Kidney (tissue), 14 donors: ENCODE measurements around the gene SPPL2B. TPM values are rescaled to one million over a fixed set of nuclear protein-coding genes. Genes with fewer than 3 reads are reported as not detected.

Source experiments
- DNase-seq, 5 donors: peaks; one replicate each; pipeline ENCODE4 v3.0.0-alpha.2; 2013 to 2020
- FAIRE-seq: peaks from 2 replicates; lab custom pipeline; 2012; peaks lifted over from hg19 to GRCh38; lab: Jason Lieb, UNC
- H3K27ac ChIP-seq, 2 donors: one replicate each; pipeline ENCODE4 v1.7.0; 2013; ENCODE audit warnings: low read depth in 2 of 2, low read length in 2 of 2, inconsistent platforms in 1 of 2
- H3K27me3 ChIP-seq: one replicate; pipeline ENCODE4 v1.7.1; 2013; ENCODE audit warnings: low read length, inconsistent platforms; ENCODE audit not compliant: control insufficient read depth, insufficient read depth
- H3K36me3 ChIP-seq, 3 donors: one replicate each; pipeline versions ENCODE4 v1.7.0 to v1.7.1; 2013; ENCODE audit warnings: low read length in 3 of 3, control low read depth in 1 of 3, inconsistent platforms in 1 of 3; ENCODE audit not compliant: insufficient read depth in 3 of 3, control insufficient read depth in 2 of 3
- H3K4me1 ChIP-seq, 3 donors: one replicate each; pipeline versions ENCODE4 v1.7.0 to v1.7.1; 2013; ENCODE audit warnings: low read length in 3 of 3, inconsistent platforms in 1 of 3, low read depth in 1 of 3; ENCODE audit not compliant: control insufficient read depth in 2 of 3, insufficient read depth in 2 of 3
- H3K4me3 ChIP-seq, 3 donors: one replicate each; pipeline versions ENCODE4 v1.7.0 to v1.8.1; 2013; ENCODE audit warnings: low read length in 3 of 3, control low read depth in 1 of 3, inconsistent platforms in 1 of 3
- H3K9ac ChIP-seq, 3 donors: one replicate each; pipeline versions ENCODE4 v1.7.0 to v1.7.1; 2013; ENCODE audit warnings: low read length in 3 of 3, control low read depth in 1 of 3, inconsistent platforms in 1 of 3
- H3K9me3 ChIP-seq, 3 donors: one replicate each; pipeline versions ENCODE4 v1.7.0 to v1.7.1; 2013; ENCODE audit warnings: low read length in 3 of 3, control low read depth in 1 of 3, inconsistent platforms in 1 of 3; ENCODE audit not compliant: control insufficient read depth in 2 of 3, insufficient read depth in 1 of 3
- intact Hi-C: fragments of 100-400 bp; cut with DNase I; formaldehyde crosslinking; loops from one replicate; pipeline ENCODE4 v1.11.1; 2022
- polyA plus RNA-seq: library from polyadenylated mRNA; stranded (reverse); fragments of 350-450 nt; fragmentation: Illumina TruSeq; extraction: RNeasy Lipid Tissue Mini Kit (QIAGEN cat#74804); gene quantifications from one replicate; pipeline ENCODE4 v1.2.3, GENCODE V29; 2014; ENCODE audit warnings: low read depth, low replicate concordance; ENCODE audit not compliant: insufficient read depth
- total RNA-seq: library from RNA; stranded (reverse); fragmentation: NEBNext Ultra II Directional; extraction: Animal tissue kit (Norgen Biotek cat#: 25700); gene quantifications from one replicate; pipeline ENCODE4 v1.2.1, GENCODE V29; 2021
- TF ChIP-seq, protein P1 (sequence below): IDR thresholded peaks from 3 replicates; pipeline ENCODE4 v1.5.1; 2012; ENCODE audit warnings: mild to moderate bottlenecking, moderate library complexity, borderline replicate concordance; ENCODE audit not compliant: insufficient read depth; ENCODE audit errors: extremely low read depth
- donor health status: control.
- donor health status: control.
- donor health status: control.
- donor health status: control.
- donor health status: control.
- donor health status: DM: yes; HTN: yes; CAD: no.
- donor health status: Normal renal cell carcinoma (clear cell type).

Gene SPPL2B
- total and polyA plus RNA-seq, 2 donors from 2014 or later = 25.3 to 94.1 TPM

DNA sequence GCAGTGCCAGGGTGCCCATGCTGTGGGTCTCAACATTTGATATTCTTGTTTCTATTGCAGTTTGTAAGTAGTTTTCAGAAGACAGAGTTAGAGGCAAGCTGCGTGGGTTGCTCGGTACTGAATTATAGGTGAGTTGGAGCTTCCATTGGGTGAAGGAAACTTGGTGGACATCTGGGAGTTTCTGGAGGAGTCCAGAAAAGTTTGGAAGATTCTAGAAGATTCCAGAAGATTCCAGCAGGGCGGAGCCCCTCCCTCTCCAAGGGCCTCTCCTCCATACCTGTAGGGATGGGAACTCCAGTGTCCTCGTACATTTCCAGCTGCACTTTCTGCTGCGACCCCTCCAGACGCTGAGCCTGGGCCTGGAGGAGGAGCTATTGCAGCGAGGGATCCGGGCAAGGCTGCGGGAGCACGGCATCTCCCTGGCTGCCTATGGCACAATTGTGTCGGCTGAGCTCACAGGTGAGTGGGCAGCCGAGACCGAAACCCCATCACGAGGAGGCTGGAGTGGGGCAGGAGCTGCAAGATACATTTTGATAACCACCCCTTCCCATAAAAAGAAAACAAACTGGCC is 70.3 kb downstream of the SPPL2B start:
- TF ChIP-seq, protein P1, sequence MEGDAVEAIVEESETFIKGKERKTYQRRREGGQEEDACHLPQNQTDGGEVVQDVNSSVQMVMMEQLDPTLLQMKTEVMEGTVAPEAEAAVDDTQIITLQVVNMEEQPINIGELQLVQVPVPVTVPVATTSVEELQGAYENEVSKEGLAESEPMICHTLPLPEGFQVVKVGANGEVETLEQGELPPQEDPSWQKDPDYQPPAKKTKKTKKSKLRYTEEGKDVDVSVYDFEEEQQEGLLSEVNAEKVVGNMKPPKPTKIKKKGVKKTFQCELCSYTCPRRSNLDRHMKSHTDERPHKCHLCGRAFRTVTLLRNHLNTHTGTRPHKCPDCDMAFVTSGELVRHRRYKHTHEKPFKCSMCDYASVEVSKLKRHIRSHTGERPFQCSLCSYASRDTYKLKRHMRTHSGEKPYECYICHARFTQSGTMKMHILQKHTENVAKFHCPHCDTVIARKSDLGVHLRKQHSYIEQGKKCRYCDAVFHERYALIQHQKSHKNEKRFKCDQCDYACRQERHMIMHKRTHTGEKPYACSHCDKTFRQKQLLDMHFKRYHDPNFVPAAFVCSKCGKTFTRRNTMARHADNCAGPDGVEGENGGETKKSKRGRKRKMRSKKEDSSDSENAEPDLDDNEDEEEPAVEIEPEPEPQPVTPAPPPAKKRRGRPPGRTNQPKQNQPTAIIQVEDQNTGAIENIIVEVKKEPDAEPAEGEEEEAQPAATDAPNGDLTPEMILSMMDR = no peak
- intact Hi-C loops = no loop called here
- H3K27me3 ChIP-seq = no peaks in the 10 kb centered on the region
- FAIRE-seq (no peak), DNase-seq (no peak)
- H3K36me3 ChIP-seq = no peaks in the 10 kb centered on the region
- no peaks in the 10 kb centered on the region for H3K9me3 ChIP-seq
- no peaks in the 10 kb centered on the region for H3K4me1 ChIP-seq
- no peak overlapping the region for H3K9ac ChIP-seq
- H3K4me3 ChIP-seq = no peak overlapping the region
- H3K27ac ChIP-seq = no peak overlapping the region

DNA sequence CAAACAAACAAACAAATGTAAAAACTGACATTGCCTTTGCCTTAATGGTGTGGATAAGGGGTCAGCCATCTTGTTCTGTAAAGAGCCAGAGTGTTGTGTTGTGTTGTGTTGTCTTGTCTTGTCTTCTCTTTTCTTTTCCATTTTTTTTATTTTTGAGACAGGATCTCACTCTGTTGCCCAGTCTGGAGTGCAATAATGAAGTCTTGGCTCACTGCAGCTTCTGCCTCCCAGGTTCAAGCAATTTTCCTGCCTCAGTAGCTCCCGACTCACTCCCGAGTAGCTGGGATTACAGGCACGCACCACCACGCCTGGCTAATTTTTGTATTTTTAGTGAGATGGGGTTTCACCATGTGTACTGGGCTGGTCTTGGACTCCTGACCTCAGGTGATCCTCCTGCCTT is 71.1 kb downstream of the SPPL2B start:
- TF ChIP-seq, protein P1 = no peak
- intact Hi-C loops = no loop called here
- Histone ChIP-seq H3K27ac (no peak overlapping the region), H3K4me3 (no peak overlapping the region), H3K27me3 (no peaks in the 10 kb centered on the region), H3K9ac (no peak overlapping the region), H3K9me3 (no peaks in the 10 kb centered on the region), H3K36me3 (no peaks in the 10 kb centered on the region), H3K4me1 (no peaks in the 10 kb centered on the region)
- no peak for FAIRE-seq
- DNase-seq = no peak

Other genes with a start within 250 kb of the SPPL2B start
- 59.7 TPM for gene MOB3A, start 232.4 kb upstream of the SPPL2B start, total RNA-seq
- gene MOB3A, start 232.4 kb upstream of the SPPL2B start, polyA plus RNA-seq = 16.9 TPM
- 4.3 TPM for gene IZUMO4, start 231.8 kb upstream of the SPPL2B start, total RNA-seq
- 8.9 TPM for gene IZUMO4, start 231.8 kb upstream of the SPPL2B start, polyA plus RNA-seq
- 125 TPM for gene AP3D1, start 177.1 kb upstream of the SPPL2B start, total RNA-seq
- gene AP3D1, start 177.1 kb upstream of the SPPL2B start, polyA plus RNA-seq = 68.4 TPM
- 32.0 TPM for gene DOT1L, start 164.8 kb upstream of the SPPL2B start, total RNA-seq
- gene DOT1L, start 164.8 kb upstream of the SPPL2B start, polyA plus RNA-seq = 5.7 TPM
- gene PLEKHJ1, start 92.4 kb upstream of the SPPL2B start, total RNA-seq = 59.7 TPM
- 156 TPM for gene PLEKHJ1, start 92.4 kb upstream of the SPPL2B start, polyA plus RNA-seq
- gene SF3A2, start 91.9 kb upstream of the SPPL2B start, total RNA-seq = 64.1 TPM
- gene SF3A2, start 91.9 kb upstream of the SPPL2B start, polyA plus RNA-seq = 25.7 TPM
- 1.0 TPM for gene AMH, start 79.4 kb upstream of the SPPL2B start, total RNA-seq
- 0.60 TPM for gene AMH, start 79.4 kb upstream of the SPPL2B start, polyA plus RNA-seq
- gene JSRP1, start 72.3 kb upstream of the SPPL2B start, total RNA-seq = 5.0 TPM
- 0.37 TPM for gene JSRP1, start 72.3 kb upstream of the SPPL2B start, polyA plus RNA-seq
- gene PEAK3, start 46.5 kb upstream of the SPPL2B start, total RNA-seq = 2.1 TPM
- not detected for gene PEAK3, start 46.5 kb upstream of the SPPL2B start, polyA plus RNA-seq
- gene LINGO3, start 20.5 kb upstream of the SPPL2B start, total RNA-seq = 0.09 TPM
- not detected for gene LINGO3, start 20.5 kb upstream of the SPPL2B start, polyA plus RNA-seq
- gene LSM7, start 98 bp upstream of the SPPL2B start, total RNA-seq = 54.0 TPM
- gene LSM7, start 98 bp upstream of the SPPL2B start, polyA plus RNA-seq = 160 TPM
- not detected for gene TMPRSS9, start 31.6 kb downstream of the SPPL2B start, total RNA-seq
- not detected for gene TMPRSS9, start 31.6 kb downstream of the SPPL2B start, polyA plus RNA-seq
- gene TIMM13, start 98.9 kb downstream of the SPPL2B start, total RNA-seq = 69.7 TPM
- gene TIMM13, start 98.9 kb downstream of the SPPL2B start, polyA plus RNA-seq = 188 TPM
- gene LMNB2, start 128.3 kb downstream of the SPPL2B start, total RNA-seq = 27.6 TPM
- gene LMNB2, start 128.3 kb downstream of the SPPL2B start, polyA plus RNA-seq = 9.0 TPM
- gene GADD45B, start 147.4 kb downstream of the SPPL2B start, total RNA-seq = 88.5 TPM
- 149 TPM for gene GADD45B, start 147.4 kb downstream of the SPPL2B start, polyA plus RNA-seq